Vagina (tissue), 2 donors: ENCODE results near the gene CHRM5.

Experiments used
- CTCF ChIP-seq, 3 experiments: fragments of 450-650 bp in 2 of 3; fragments of 200-600 bp in 1 of 3; sonication (generic) in 1 of 3; IDR thresholded peaks; one replicate each; pipeline ENCODE4 v1.5.1; 2017 to 2019; ENCODE audit warnings: antibody characterized with exemption in 3 of 3, mild to moderate bottlenecking in 2 of 3, moderate library complexity in 2 of 3
- POLR2A ChIP-seq, 2 donors: fragments of 450-650 bp; IDR thresholded peaks; one replicate each; pipeline ENCODE4 v1.6.1; 2017; ENCODE audit warnings: antibody characterized with exemption in 2 of 2, mild to moderate bottlenecking in 2 of 2, moderate library complexity in 2 of 2
- POLR2AphosphoS5 ChIP-seq, 2 donors: sonication (generic); formaldehyde crosslinking; IDR thresholded peaks; one replicate each; pipeline ENCODE4 v1.9.0; 2017; ENCODE audit warnings: antibody characterized with exemption in 2 of 2, mild to moderate bottlenecking in 2 of 2, low read depth in 1 of 2; ENCODE audit not compliant: insufficient read depth in 1 of 2

GRCh38 chr15:33963831-33964664, 4.2 kb upstream of the CHRM5 start:
- TF ChIP-seq POLR2AphosphoS5 (IDR thresholded peaks at IDR 0.05; ENCODE audit: insufficient read depth in 1 of 2, low read depth in 1 of 2) (no peak), CTCF (IDR thresholded peaks at IDR 0.05) (no peak), POLR2A (IDR thresholded peaks at IDR 0.05) (no peak)
